ENCODE results near the gene PLIN4. TPM values are rescaled to one million over a fixed set of nuclear protein-coding genes. Genes with fewer than 3 reads are reported as not detected.
A peak's percentile ranks its signal among the peaks of the same experiment; 100 is the strongest.

PLIN4 gene
- total RNA-seq, 1 donor from 2014 or later, result 4.1 TPM

GRCh38 chr19:4464815-4465581, 53.3 kb downstream of the PLIN4 start:
- no peak overlapping the region for H3K27ac ChIP-seq
- H3K4me3 ChIP-seq, result no peak overlapping the region
- H3K27me3 ChIP-seq, result no peaks in the 10 kb centered on the region
- ATAC-seq (no peak), DNase-seq (no peak)
- H3K9me3 ChIP-seq, result no peaks in the 10 kb centered on the region
- no peaks in the 10 kb centered on the region for H3K36me3 ChIP-seq
- no peaks in the 10 kb centered on the region for H3K4me1 ChIP-seq
- intact Hi-C loops (cut with DNase I), result no loop called here
- no peak for TF ChIP-seq CTCF (IDR thresholded peaks at IDR 0.05)

DNA sequence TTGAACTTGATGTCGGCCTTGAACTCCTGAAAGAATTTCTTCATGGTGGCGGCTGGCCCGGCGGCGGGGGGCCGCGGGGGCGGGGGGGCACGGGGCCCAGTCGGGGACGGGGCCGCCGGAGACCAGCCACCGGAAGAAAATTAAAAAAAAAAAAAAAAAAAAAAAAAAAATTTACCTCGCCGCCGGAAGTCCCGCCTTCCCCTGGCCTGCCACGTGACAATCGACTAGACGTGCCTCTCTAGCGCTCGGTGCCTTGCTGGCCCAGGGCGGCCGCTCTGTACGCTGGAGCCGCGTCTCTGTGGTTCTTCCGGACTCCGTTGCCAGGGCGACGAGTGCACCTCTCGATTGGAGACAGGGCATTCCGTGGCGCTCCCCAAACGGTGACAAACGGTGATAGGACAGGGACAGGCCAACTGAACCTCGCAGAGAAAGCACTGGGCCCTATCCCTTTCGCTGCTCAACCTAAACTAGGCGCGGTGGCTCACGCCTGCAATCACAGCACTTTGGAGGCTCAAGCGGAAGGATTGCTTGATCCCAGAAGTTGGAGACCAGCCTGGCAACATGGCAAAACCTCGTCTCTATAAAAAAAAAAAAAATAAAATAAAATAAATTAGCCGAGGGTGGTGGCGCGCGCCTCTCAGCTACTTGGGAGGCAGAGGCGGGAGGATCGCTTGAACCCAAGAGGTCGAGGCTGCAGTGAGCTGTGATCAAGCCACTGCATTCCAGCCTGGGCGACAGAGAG, 60.5 kb downstream of the PLIN4 start, which contains the start of gene UBXN6:
Gene UBXN6 (minus strand): TSS at position 141 of the 742 bp plus-strand sequence. CDS start 97 bp downstream, at position 44.
- H3K36me3 ChIP-seq, result peaks cover 13% of the 10 kb centered on the region
- peak within 1 kb of the TSS; percentile 81 for H3K27ac ChIP-seq
- intact Hi-C loops (cut with DNase I), result no loop called here
- TF ChIP-seq CTCF (IDR thresholded peaks at IDR 0.05), result no peak
- ATAC-seq (peak; percentile 96), DNase-seq (peak; percentile 99)
- peak within 1 kb of the TSS; percentile 68 for H3K4me3 ChIP-seq
- H3K9me3 ChIP-seq, result no peaks in the 10 kb centered on the region
- H3K27me3 ChIP-seq, result no peaks in the 10 kb centered on the region
- peaks cover 12% of the 10 kb centered on the region for H3K4me1 ChIP-seq

DNA sequence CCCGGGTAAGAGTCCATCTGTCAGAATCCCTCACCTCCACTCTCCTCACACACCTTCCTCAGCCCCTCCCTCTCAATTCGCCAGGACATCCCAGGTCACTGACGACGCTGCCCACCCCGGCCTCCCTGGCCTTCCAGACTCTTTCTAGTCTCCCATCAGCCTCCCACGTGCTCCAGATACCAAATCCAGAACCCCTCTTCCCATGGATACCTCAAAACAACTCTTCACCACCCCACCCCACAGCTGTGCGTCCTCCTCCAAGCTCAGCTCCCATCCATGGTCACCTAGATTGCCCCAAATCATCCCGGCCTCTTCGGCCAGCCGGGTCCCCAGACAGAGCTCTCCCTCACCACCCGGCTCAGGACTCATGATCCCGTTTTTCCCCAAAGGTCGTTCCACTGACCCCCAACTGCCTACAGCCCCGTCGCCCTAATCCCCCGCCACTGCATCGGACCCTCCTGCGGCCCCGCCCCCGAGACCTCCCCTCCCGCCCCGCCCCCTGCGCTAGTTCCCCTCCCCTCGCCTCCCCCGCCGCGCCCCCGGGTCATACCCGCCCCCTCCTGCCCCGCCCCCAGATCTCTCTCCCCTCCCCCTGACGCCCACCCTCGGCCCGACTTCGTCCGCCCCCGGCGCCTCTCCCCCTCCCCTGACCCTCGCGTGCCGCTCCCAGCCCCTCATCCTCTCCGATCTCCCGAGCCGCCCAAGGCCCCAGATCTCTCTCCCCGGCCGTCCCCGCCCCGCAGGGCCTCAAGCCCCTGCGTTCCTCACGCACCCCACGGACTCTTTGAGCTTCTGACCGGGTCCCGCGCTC, 61.2 kb downstream of the PLIN4 start:
- intact Hi-C loops (cut with DNase I), result no loop called here
- H3K4me1 ChIP-seq, result peaks cover 12% of the 10 kb centered on the region
- ATAC-seq (peak; percentile 20), DNase-seq (no peak)
- no peaks in the 10 kb centered on the region for H3K9me3 ChIP-seq
- peaks cover 20% of the 10 kb centered on the region for H3K36me3 ChIP-seq
- no peak for TF ChIP-seq CTCF (IDR thresholded peaks at IDR 0.05)
- H3K27ac ChIP-seq, result peak overlapping the region; percentile 81
- H3K27me3 ChIP-seq, result no peaks in the 10 kb centered on the region
- H3K4me3 ChIP-seq, result peak overlapping the region; percentile 68

DNA sequence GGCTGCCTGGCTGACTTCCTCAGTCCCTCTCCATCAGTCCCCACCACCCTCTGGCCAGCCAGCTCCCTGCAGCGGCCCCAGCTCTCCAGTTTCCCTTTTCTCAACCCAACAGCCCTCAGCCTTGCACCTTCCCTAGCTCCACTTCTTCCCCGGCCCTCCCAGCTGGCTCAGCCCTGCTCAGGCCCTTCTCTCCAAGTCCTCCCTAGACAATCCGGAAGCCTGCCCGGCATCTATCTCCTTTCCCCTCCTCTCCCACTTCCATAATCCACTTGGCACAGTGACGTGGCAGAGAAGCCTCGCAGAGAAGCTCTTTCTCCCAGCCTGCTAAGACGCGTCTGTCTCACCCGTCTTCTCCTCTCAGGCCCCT, 61.8 kb downstream of the PLIN4 start:
- Histone ChIP-seq H3K27ac (peak overlapping the region; percentile 52), H3K36me3 (peaks cover 26% of the 10 kb centered on the region), H3K4me3 (peak overlapping the region; percentile 68), H3K4me1 (peaks cover 12% of the 10 kb centered on the region), H3K27me3 (no peaks in the 10 kb centered on the region), H3K9me3 (no peaks in the 10 kb centered on the region)
- peak; percentile 18 for ATAC-seq
- intact Hi-C loops (cut with DNase I), result no loop called here
- no peak for TF ChIP-seq CTCF (IDR thresholded peaks at IDR 0.05)
- DNase-seq, result no peak

GRCh38 chr19:4455719-4456475, 62.4 kb downstream of the PLIN4 start:
- H3K9me3 ChIP-seq, result no peaks in the 10 kb centered on the region
- H3K4me3 ChIP-seq, result peak overlapping the region; percentile 68
- intact Hi-C loops (cut with DNase I), result no loop called here
- peak; percentile 79 for DNase-seq
- ATAC-seq, result no peak
- no peak for TF ChIP-seq CTCF (IDR thresholded peaks at IDR 0.05)
- peaks cover 12% of the 10 kb centered on the region for H3K4me1 ChIP-seq
- H3K36me3 ChIP-seq, result peaks cover 32% of the 10 kb centered on the region
- peak overlapping the region; percentile 52 for H3K27ac ChIP-seq
- H3K27me3 ChIP-seq, result no peaks in the 10 kb centered on the region
